B cell (primary cell): ENCODE results near the gene EXOSC10.

Experiments used
- EZH2 ChIP-seq: IDR thresholded peaks from 2 replicates; pipeline ENCODE4 v1.6.1; 2012; ENCODE audit warnings: borderline replicate concordance, low read depth, mild to moderate bottlenecking, moderate library complexity, low read length; ENCODE audit not compliant: insufficient read depth, poor library complexity, severe bottlenecking
- TF ChIP-seq, protein P1 (sequence below): fragments of 200-600 bp; IDR thresholded peaks from one replicate; pipeline ENCODE4 v1.8.0; 2022; ENCODE audit warnings: antibody characterized with exemption, mild to moderate bottlenecking

DNA sequence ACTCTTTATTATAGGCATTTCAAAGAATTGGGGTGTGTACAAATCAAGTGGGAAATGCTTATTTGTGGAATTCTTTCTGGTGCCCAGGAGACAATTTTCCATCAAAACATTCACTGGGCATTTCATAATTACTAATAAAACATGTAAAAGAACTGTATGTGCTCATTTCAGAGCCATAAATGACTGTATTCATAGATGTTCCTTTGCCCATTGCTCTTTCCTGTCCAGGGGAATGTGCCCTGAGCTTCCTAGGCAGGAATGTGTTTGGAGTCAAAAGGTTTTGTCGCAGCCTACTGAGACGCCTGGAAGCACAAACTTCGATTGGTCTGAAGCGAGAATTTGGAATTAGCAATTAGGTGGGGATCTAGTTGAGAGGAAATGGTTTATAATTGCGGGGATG, 43.7 kb upstream of the EXOSC10 start:
- no peak for TF ChIP-seq EZH2
- TF ChIP-seq, protein P1, sequence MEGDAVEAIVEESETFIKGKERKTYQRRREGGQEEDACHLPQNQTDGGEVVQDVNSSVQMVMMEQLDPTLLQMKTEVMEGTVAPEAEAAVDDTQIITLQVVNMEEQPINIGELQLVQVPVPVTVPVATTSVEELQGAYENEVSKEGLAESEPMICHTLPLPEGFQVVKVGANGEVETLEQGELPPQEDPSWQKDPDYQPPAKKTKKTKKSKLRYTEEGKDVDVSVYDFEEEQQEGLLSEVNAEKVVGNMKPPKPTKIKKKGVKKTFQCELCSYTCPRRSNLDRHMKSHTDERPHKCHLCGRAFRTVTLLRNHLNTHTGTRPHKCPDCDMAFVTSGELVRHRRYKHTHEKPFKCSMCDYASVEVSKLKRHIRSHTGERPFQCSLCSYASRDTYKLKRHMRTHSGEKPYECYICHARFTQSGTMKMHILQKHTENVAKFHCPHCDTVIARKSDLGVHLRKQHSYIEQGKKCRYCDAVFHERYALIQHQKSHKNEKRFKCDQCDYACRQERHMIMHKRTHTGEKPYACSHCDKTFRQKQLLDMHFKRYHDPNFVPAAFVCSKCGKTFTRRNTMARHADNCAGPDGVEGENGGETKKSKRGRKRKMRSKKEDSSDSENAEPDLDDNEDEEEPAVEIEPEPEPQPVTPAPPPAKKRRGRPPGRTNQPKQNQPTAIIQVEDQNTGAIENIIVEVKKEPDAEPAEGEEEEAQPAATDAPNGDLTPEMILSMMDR: no peak
